ENCODE results near the gene CITED4. TPM values are rescaled to one million over a fixed set of nuclear protein-coding genes. Genes with fewer than 3 reads are reported as not detected.

The CITED4 gene
- total RNA-seq, 2 donors from 2014 or later: 72.3 to 138 TPM

- 22% methylated on average over 12 of the region's 12 CpGs for WGBS
Observed at GRCh38 chr1:40849801-40850592, 12.2 kb downstream of the CITED4 start.

GRCh38 chr1:40848530-40849189, 13.5 kb downstream of the CITED4 start:
- Histone ChIP-seq H3K36me3 (no peaks in the 10 kb centered on the region), H3K27ac (no peak overlapping the region), H3K4me1 (replicated peaks) (no peaks in the 10 kb centered on the region), H3K9me3 (no peaks in the 10 kb centered on the region), H3K27me3 (replicated peaks; ENCODE audit: insufficient read depth) (no peaks in the 10 kb centered on the region), H3K4me3 (no peak overlapping the region)
- DNase-seq (ENCODE audit: low spot score): peak; percentile 77
- intact Hi-C loops (cut with DNase I): loop anchor here (2.0 kb wide), 1 partner anchor 104 kb away; no protein-coding TSS in a partner anchor
- 34% methylated on average over 6 of the region's 6 CpGs for whole genome bisulfite sequencing
- TF ChIP-seq POLR2A (IDR thresholded peaks at IDR 0.05): no peak
- TF ChIP-seq CTCF (IDR thresholded peaks at IDR 0.05): peak; percentile 60 to 96 (median 84)
- TF ChIP-seq POLR2AphosphoS5 (IDR thresholded peaks at IDR 0.05): peak; percentile 56

More at GRCh38 chr1:40849801-40850592, 12.2 kb downstream of the CITED4 start:
- H3K27me3 ChIP-seq (replicated peaks; ENCODE audit: insufficient read depth): no peaks in the 10 kb centered on the region
- no peaks in the 10 kb centered on the region for H3K36me3 ChIP-seq
- TF ChIP-seq CTCF (IDR thresholded peaks at IDR 0.05) (peak; percentile 74 to 90 (median 89)), POLR2A (IDR thresholded peaks at IDR 0.05) (no peak), POLR2AphosphoS5 (IDR thresholded peaks at IDR 0.05) (no peak)
- intact Hi-C loops (cut with DNase I): loop anchor here (2.0 to 5.0 kb wide), 3 partner anchors 75 to 238 kb away; no protein-coding TSS in a partner anchor
- H3K9me3 ChIP-seq: no peaks in the 10 kb centered on the region
- H3K27ac ChIP-seq: no peak overlapping the region
- H3K4me3 ChIP-seq: no peak overlapping the region
- DNase-seq (ENCODE audit: low spot score): peak; percentile 63
- H3K4me1 ChIP-seq (replicated peaks): no peaks in the 10 kb centered on the region

- DNase-seq (ENCODE audit: low spot score): no peak
- Histone ChIP-seq H3K36me3 (no peaks in the 10 kb centered on the region), H3K27ac (no peak overlapping the region), H3K4me1 (replicated peaks) (no peaks in the 10 kb centered on the region), H3K4me3 (no peak overlapping the region), H3K27me3 (replicated peaks; ENCODE audit: insufficient read depth) (no peaks in the 10 kb centered on the region), H3K9me3 (no peaks in the 10 kb centered on the region)
- WGBS: 75% methylated on average over 6 of the region's 6 CpGs
- TF ChIP-seq POLR2AphosphoS5 (IDR thresholded peaks at IDR 0.05): no peak
- TF ChIP-seq CTCF (IDR thresholded peaks at IDR 0.05): no peak
- TF ChIP-seq POLR2A (IDR thresholded peaks at IDR 0.05): no peak
- intact Hi-C loops (cut with DNase I): no loop called here
Observed at GRCh38 chr1:40847023-40847745, 15.0 kb downstream of the CITED4 start.

- H3K9me3 ChIP-seq: no peaks in the 10 kb centered on the region
- WGBS: 100% methylated on average over 1 of the region's 1 CpG
- H3K4me3 ChIP-seq: no peak overlapping the region
- DNase-seq (ENCODE audit: low spot score): no peak
- TF ChIP-seq POLR2A (IDR thresholded peaks at IDR 0.05) (no peak), POLR2AphosphoS5 (IDR thresholded peaks at IDR 0.05) (no peak), CTCF (IDR thresholded peaks at IDR 0.05) (no peak)
- no peaks in the 10 kb centered on the region for H3K27me3 ChIP-seq (replicated peaks; ENCODE audit: insufficient read depth)
- no peaks in the 10 kb centered on the region for H3K4me1 ChIP-seq (replicated peaks)
- no peak overlapping the region for H3K27ac ChIP-seq
- intact Hi-C loops (cut with DNase I): no loop called here
- no peaks in the 10 kb centered on the region for H3K36me3 ChIP-seq
Observed at GRCh38 chr1:40845895-40846294, 16.3 kb downstream of the CITED4 start.
